ENCODE measurements around the gene WDR72.

DNA sequence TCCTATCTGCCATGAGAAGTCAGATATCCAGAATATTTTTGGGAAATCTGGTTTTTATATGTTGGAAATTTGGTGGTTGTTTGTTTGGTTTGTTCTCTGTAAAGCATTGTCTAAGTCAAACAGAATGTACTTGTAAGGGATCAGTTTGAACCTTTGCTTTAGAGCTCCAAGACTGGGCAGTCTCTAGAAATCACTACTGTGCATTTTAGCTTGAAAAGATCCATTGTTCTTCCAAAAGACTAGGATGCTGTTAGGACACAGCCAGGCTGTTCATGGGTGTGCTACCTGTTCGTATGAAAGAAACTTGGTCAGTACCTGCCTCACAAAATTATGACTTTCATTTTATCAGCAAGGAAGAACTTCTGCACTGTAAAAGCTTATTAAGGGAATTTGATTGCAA is 182.6 kb downstream of the WDR72 start:
- TF ChIP-seq, protein P1, sequence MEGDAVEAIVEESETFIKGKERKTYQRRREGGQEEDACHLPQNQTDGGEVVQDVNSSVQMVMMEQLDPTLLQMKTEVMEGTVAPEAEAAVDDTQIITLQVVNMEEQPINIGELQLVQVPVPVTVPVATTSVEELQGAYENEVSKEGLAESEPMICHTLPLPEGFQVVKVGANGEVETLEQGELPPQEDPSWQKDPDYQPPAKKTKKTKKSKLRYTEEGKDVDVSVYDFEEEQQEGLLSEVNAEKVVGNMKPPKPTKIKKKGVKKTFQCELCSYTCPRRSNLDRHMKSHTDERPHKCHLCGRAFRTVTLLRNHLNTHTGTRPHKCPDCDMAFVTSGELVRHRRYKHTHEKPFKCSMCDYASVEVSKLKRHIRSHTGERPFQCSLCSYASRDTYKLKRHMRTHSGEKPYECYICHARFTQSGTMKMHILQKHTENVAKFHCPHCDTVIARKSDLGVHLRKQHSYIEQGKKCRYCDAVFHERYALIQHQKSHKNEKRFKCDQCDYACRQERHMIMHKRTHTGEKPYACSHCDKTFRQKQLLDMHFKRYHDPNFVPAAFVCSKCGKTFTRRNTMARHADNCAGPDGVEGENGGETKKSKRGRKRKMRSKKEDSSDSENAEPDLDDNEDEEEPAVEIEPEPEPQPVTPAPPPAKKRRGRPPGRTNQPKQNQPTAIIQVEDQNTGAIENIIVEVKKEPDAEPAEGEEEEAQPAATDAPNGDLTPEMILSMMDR (IDR thresholded peaks at IDR 0.05; ENCODE audit: poor library complexity, severe bottlenecking), result no peak
- TF ChIP-seq MXI1 (conservative IDR thresholded peaks at IDR 0.05; ENCODE audit: poor library complexity, severe bottlenecking) (no peak), RAD21 (conservative IDR thresholded peaks at IDR 0.05) (no peak), EP300 (conservative IDR thresholded peaks at IDR 0.05; ENCODE audit: poor library complexity, severe bottlenecking) (no peak), POLR2AphosphoS5 (IDR thresholded peaks at IDR 0.05) (no peak)

All from neural cell (in vitro differentiated cells).